Measurements from ENCODE around the gene GPRC5B. TPM values are rescaled to one million over a fixed set of nuclear protein-coding genes. Genes with fewer than 3 reads are reported as not detected.

Gene GPRC5B
- total RNA-seq, 6 donors from 2014 or later, result 3.6 to 21.5 (median 5.5) TPM

DNA sequence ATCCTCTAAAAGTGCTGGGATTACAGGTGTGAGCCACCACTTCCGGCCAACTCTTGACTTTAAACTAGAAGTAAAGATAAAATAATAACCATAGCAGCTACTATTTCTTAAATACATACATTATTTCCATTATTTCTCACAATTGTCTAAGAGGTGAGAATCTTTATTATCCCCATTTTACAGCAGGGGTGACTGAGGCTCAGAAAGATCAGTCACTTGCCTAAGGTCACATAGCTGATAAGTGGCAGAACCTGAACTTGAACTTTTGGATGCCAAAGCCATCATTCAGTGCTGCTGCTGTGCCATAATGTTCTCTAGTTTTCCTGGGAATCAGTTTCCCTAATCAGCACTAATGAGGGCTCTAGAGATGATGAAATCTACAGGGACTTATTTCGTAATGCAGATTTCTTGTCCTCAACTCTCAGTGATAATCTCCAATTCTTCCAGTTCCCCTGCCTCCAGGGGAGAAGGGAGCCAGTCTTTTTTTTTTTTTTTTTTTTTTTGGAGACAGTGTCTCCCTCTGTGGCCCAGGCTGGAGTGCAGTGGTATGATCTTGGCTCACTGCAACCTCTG, 25.2 kb upstream of the GPRC5B start:
- WGBS, 2 donors, result 61 to 74% methylated on average over 2 of the region's 2 CpGs
- no peak for TF ChIP-seq EP300 (IDR thresholded peaks at IDR 0.05)
- no peak for TF ChIP-seq POLR2AphosphoS5 (IDR thresholded peaks at IDR 0.05)
- TF ChIP-seq, protein P1, sequence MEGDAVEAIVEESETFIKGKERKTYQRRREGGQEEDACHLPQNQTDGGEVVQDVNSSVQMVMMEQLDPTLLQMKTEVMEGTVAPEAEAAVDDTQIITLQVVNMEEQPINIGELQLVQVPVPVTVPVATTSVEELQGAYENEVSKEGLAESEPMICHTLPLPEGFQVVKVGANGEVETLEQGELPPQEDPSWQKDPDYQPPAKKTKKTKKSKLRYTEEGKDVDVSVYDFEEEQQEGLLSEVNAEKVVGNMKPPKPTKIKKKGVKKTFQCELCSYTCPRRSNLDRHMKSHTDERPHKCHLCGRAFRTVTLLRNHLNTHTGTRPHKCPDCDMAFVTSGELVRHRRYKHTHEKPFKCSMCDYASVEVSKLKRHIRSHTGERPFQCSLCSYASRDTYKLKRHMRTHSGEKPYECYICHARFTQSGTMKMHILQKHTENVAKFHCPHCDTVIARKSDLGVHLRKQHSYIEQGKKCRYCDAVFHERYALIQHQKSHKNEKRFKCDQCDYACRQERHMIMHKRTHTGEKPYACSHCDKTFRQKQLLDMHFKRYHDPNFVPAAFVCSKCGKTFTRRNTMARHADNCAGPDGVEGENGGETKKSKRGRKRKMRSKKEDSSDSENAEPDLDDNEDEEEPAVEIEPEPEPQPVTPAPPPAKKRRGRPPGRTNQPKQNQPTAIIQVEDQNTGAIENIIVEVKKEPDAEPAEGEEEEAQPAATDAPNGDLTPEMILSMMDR (IDR thresholded peaks at IDR 0.05), result no peak
- no peak for TF ChIP-seq POLR2A (IDR thresholded peaks at IDR 0.05)
- no peak for ATAC-seq (ENCODE audit: low FRiP score in 2 of 2)
- H3K9me3 ChIP-seq, result no peaks in the 10 kb centered on the region
- H3K27ac ChIP-seq, result no peak overlapping the region
- no peak overlapping the region for H3K4me3 ChIP-seq
- H3K4me1 ChIP-seq, result peaks cover 0 to 6% (median 0%) of the 10 kb centered on the region in 4 donors
- DNase-seq, result no peak
- H3K27me3 ChIP-seq, result no peaks in the 10 kb centered on the region
- H3K36me3 ChIP-seq, result no peaks in the 10 kb centered on the region

DNA sequence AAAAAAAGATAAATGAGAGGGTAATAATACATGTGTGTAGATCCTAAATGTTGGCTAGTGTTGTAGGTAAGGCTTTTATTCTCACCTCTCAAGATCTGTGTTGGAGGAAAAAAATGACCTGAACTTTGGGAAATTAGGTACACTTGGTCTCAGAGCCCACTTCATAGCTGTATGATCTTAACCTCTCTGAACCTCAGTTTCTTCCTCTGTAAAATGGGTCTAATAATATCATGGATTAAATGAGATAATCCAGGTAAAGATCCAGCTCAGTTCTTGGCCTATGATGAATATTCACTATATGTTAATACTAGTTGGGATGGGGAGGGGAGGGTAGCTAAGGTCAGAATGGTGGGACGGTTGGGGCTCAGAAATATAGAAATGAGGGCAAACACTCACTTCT, 24.3 kb upstream of the GPRC5B start:
- no peak overlapping the region for H3K4me3 ChIP-seq
- no peaks in the 10 kb centered on the region for H3K9me3 ChIP-seq
- no peak for DNase-seq
- 68 to 72% methylated on average over 1 of the region's 1 CpG for WGBS, 2 donors
- H3K27ac ChIP-seq, result no peak overlapping the region
- TF ChIP-seq EP300 (IDR thresholded peaks at IDR 0.05) (no peak), POLR2A (IDR thresholded peaks at IDR 0.05) (no peak), POLR2AphosphoS5 (IDR thresholded peaks at IDR 0.05) (no peak)
- TF ChIP-seq, protein P1 (IDR thresholded peaks at IDR 0.05), result no peak
- peaks cover 0 to 6% (median 0%) of the 10 kb centered on the region in 4 donors for H3K4me1 ChIP-seq
- H3K36me3 ChIP-seq, result no peaks in the 10 kb centered on the region
- no peaks in the 10 kb centered on the region for H3K27me3 ChIP-seq
- no peak for ATAC-seq (ENCODE audit: low FRiP score in 2 of 2)

DNA sequence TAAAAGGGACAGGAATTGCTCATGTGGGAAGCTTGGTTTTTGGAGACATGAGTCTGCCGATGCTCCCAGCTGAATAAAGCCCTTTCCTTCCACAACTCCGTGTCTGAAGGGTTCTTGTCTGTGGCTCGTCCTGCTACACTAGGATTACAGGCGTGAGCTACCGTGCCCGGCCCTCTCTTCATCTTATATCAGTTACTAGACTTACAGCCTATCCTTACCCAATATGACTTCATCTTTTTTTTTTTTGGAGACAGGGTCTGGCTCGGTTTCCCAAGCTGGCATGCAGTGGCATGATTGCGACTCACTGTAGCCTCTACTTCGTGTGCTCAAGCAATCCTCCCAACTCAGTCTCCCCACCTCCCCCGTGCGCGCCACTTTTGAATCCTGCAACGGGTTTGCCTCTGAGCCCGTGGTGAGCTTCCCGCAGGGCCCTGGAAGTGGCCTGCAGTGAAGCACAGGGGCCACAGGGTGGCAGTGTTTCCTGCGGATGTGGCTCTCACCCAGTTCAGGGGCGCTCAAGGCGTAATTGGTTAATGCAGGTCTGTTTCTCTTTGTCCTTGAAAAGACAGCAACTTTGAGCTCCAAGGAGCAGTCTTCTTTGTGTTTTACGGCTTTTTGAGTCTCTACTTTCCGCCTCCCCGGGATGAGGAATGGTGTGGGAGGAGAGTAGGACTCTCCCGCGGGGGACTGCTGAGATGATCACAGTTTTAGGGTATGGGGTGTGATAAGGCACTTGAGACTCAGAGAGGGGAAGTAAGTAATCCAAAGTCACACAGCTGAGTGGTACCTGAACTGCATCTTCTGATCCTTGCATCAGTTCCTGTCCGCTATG, 22.7 kb upstream of the GPRC5B start:
- Histone ChIP-seq H3K27me3 (no peaks in the 10 kb centered on the region), H3K9me3 (no peaks in the 10 kb centered on the region), H3K4me3 (no peak overlapping the region), H3K4me1 (peaks cover 0 to 6% (median 0%) of the 10 kb centered on the region in 4 donors), H3K36me3 (no peaks in the 10 kb centered on the region), H3K27ac (no peak overlapping the region)
- peak; percentile 52 to 58 for DNase-seq
- peak; percentile 88 to 93 for ATAC-seq (ENCODE audit: low FRiP score in 2 of 2)
- TF ChIP-seq, protein P1 (IDR thresholded peaks at IDR 0.05), result peak; percentile 80 to 94 (median 86)
- TF ChIP-seq POLR2A (IDR thresholded peaks at IDR 0.05), result no peak
- WGBS, 2 donors, result 21 to 28% methylated on average over 24 of the region's 24 CpGs

DNA sequence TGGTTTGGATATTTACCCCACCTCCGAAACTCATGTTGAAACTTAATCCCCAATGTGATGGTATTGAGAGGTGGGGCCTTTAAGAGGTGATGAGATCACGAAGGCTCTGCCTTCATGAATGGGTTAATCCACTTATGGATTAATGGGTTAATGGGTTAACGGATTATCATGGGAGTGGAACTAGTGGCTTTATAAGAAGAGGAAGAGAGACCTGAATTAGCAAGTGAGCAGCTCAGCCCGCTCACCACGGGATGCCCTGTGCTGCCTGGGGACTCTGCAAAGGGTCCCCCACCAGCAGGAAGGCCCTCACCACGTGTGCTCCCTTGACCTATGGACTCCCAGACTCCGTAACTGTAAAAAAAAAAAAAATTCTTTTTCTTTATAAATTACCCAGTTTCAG, 16.5 kb upstream of the GPRC5B start:
- 65 to 74% methylated on average over 7 of the region's 7 CpGs for WGBS, 2 donors
- Histone ChIP-seq H3K36me3 (no peaks in the 10 kb centered on the region), H3K9me3 (no peaks in the 10 kb centered on the region), H3K4me1 (no peaks in the 10 kb centered on the region), H3K27ac (no peak overlapping the region), H3K4me3 (no peak overlapping the region), H3K27me3 (no peaks in the 10 kb centered on the region)
- ATAC-seq (ENCODE audit: low FRiP score in 2 of 2), result no peak
- no peak for DNase-seq
- TF ChIP-seq POLR2AphosphoS5 (IDR thresholded peaks at IDR 0.05) (no peak), POLR2A (IDR thresholded peaks at IDR 0.05) (no peak), EP300 (IDR thresholded peaks at IDR 0.05) (no peak)
- TF ChIP-seq, protein P1 (IDR thresholded peaks at IDR 0.05), result no peak

All from upper lobe of left lung (tissue), 6 donors.